ENCODE measurements around the gene SNURF.
"Not testable (repeated sequence)": the region's sequence is repeated elsewhere in the genome, so short reads cannot be mapped to it uniquely, and the experiment has no call there.

SNURF gene

DNA sequence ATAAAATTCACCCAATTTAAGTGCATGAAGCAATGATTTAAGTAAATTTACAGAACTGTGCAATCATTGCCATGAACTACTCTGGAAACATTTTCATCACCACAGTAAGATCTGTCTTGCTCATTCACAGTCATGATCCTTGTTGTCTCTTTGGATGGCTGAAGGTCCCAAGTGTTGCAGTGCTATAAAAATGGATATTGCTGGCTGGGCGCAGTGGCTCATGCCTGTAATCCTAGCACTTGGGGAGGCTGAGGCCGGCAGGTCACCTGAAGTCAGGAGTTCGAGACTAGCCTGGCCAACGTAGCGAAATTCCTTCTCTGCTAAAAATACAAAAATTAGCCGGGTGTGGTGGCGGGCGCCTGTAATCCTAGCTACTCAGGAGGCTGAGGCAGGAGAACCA is 17.0 kb downstream of the SNURF start:
- no peak for DNase-seq

DNA sequence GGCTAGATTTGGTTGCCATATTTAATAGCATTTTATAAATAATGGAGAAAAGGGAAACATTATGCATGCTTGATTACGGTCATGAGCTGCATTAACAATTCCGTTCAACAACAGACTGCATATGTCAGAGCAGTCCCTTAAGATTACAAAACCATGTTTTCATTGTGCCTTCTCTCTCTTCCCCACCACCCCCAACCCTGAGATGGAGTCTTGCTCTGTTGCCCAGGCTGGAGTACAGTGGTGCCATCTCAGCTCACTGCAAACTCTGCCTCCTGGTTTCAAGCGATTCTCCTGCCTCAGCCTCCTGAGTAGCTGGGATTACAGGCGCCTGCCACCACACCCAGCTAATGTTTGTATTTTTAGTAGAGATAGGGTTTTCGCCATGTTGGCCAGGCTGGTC is 17.9 kb downstream of the SNURF start:
- not testable (repeated sequence) for DNase-seq

GRCh38 chr15:24976932-24977331 is 22.1 kb downstream of the SNURF start:
- DNase-seq, result no peak

DNA sequence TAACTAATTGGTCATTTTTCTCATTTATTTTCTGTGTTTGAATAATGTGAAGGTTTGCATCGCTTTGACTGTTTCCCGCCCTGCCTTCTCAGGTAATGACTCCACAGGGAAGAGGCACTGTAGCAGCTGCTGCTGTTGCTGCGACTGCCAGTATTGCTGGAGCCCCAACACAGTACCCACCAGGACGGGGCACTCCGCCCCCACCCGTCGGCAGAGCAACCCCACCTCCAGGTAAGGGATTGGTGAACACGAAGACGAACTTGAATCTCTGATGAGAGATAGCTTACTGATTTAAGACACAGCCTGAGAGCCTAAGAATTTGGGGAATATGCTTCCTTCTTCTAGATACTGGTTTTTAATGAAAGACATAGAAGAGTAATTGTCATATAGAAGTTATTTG is 22.9 kb downstream of the SNURF start:
- no peak for DNase-seq

GRCh38 chr15:24985224-24985623 is 30.4 kb downstream of the SNURF start:
- DNase-seq, result no peak

- DNase-seq, result no peak
Observed at GRCh38 chr15:24986653-24987052, 31.9 kb downstream of the SNURF start.
